Measurements from ENCODE around the gene PAGR1. TPM values are rescaled to one million over a fixed set of nuclear protein-coding genes. Genes with fewer than 3 reads are reported as not detected.

Gene PAGR1
- total and polyA plus RNA-seq, 10 of the 15 experiments (the other 5 are each of a cell fraction or from before 2014, with no cell fraction given), result 1.1 to 57.7 (median 23.4) TPM

- no TSS peak for BruUV-seq (replicated peaks)
- ChIA-PET CTCF (interaction anchor here (0.8 to 8.3 kb wide), 11 partner anchors 9 to 212 kb away, joined by 3 to 99 read pairs (median 4); partner anchors contain the start of genes KIF22 and TMEM219), POLR2A (interaction anchor here (0.6 to 5.5 kb wide), 13 partner anchors 8 to 173 kb away, joined by 3 to 40 read pairs (median 5); partner anchors contain the start of genes C16orf54, CDIPT, KIF22 and MAZ), SMC1A (ENCODE audit: uncharacterized antibody, unreplicated experiment) (interaction anchor here (1.0 to 7.8 kb wide), 4 partner anchors 9 to 29 kb away, joined by 3 to 48 read pairs (median 6); no protein-coding TSS in a partner anchor), RAD21 (ENCODE audit: unreplicated experiment) (interaction anchor here (1.0 to 7.9 kb wide), 8 partner anchors 9 to 142 kb away, joined by 3 to 51 read pairs (median 4); partner anchors contain the start of genes MAZ and QPRT)
- DNase-seq (ENCODE audit: low read depth, low spot score) (no peak), FAIRE-seq (no peak), ATAC-seq (peak; percentile 55)
- peak within 1 kb of the TSS; percentile 91 for H3K27ac ChIP-seq (ENCODE audit: control insufficient read depth, insufficient read depth)
- H3K79me2 ChIP-seq (ENCODE audit: control insufficient read depth, insufficient read depth, low read length), result peaks cover 59% of the 10 kb centered on the region
- in situ Hi-C loops (cut with MboI), result no loop called here
- peak within 1 kb of the TSS; percentile 91 for H3K9ac ChIP-seq (ENCODE audit: control insufficient read depth, insufficient read depth, low read length)
- intact Hi-C loops (cut with micrococcal nuclease; ENCODE audit: unreplicated experiment), result loop anchor here (5.0 kb wide), 1 partner anchor 42 kb away; the partner anchor contains the start of gene CDIPT
- 1% methylated on average over 4 of the region's 4 CpGs for WGBS (ENCODE audit: insufficient coverage, insufficient replicate concordance, low lambda C conversion rate, missing lambda C conversion rate)
- peak within 1 kb of the TSS; percentile 18; the same call in 1 of the 2 replicates for H2AFZ ChIP-seq (ENCODE audit: control insufficient read depth, low read depth, low read length)
- peak within 1 kb of the TSS; percentile 96 for H3K4me2 ChIP-seq (ENCODE audit: control insufficient read depth, insufficient read depth)
- peaks cover 0 to 2% of the 10 kb centered on the region in 2 experiments; a peak in 1 of 4 replicates for H3K36me3 ChIP-seq (ENCODE audit: control insufficient read depth in 2 of 2, insufficient read depth in 2 of 2, low read length in 1 of 2)
- peak; percentile 65; the same call in 1 of the 2 replicates for TF ChIP-seq SPI1 (IDR thresholded peaks at IDR 0.05; ENCODE audit: borderline replicate concordance, insufficient read depth, low read depth, low read length)
- TF ChIP-seq POLR2AphosphoS5 (IDR thresholded peaks at IDR 0.05; ENCODE audit: low read length), result peak; percentile 48; the same call in 1 of the 2 replicates
- peak; percentile 87 for TF ChIP-seq MXI1 (IDR thresholded peaks at IDR 0.05; ENCODE audit: low read depth, low read length)
- TF ChIP-seq KLF5 (IDR thresholded peaks at IDR 0.05; ENCODE audit: partially characterized antibody), result no peak
- TF ChIP-seq STAT3 (IDR thresholded peaks at IDR 0.05; ENCODE audit: low read depth, low read length), result peak; percentile 74; the same call in 1 of the 2 replicates
- TF ChIP-seq, protein P1, sequence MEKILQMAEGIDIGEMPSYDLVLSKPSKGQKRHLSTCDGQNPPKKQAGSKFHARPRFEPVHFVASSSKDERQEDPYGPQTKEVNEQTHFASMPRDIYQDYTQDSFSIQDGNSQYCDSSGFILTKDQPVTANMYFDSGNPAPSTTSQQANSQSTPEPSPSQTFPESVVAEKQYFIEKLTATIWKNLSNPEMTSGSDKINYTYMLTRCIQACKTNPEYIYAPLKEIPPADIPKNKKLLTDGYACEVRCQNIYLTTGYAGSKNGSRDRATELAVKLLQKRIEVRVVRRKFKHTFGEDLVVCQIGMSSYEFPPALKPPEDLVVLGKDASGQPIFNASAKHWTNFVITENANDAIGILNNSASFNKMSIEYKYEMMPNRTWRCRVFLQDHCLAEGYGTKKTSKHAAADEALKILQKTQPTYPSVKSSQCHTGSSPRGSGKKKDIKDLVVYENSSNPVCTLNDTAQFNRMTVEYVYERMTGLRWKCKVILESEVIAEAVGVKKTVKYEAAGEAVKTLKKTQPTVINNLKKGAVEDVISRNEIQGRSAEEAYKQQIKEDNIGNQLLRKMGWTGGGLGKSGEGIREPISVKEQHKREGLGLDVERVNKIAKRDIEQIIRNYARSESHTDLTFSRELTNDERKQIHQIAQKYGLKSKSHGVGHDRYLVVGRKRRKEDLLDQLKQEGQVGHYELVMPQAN (conservative IDR thresholded peaks at IDR 0.05), result peak; percentile 53; the same call in 1 of the 2 replicates
- TF ChIP-seq POLR2A (IDR thresholded peaks at IDR 0.05; ENCODE audit: low read depth, low read length), result peak; percentile 32; the same call in 1 of the 2 replicates
- no peak for TF ChIP-seq RUNX3 (IDR thresholded peaks at IDR 0.05; ENCODE audit: low read length)
- peak; percentile 64 for TF ChIP-seq RELB (IDR thresholded peaks at IDR 0.05; ENCODE audit: low read depth)
- TF ChIP-seq YY1 (IDR thresholded peaks at IDR 0.05; ENCODE audit: low read depth, low read length), result 0 out of 2 replicates have a peak, but pooled peaks have one; percentile 24
- peak; percentile 39; the same call in 1 of the 2 replicates for TF ChIP-seq SMAD5 (IDR thresholded peaks at IDR 0.05; ENCODE audit: low read depth)
- TF ChIP-seq YBX1 (IDR thresholded peaks at IDR 0.05), result no peak
- peak; percentile 79 for TF ChIP-seq SIN3A (IDR thresholded peaks at IDR 0.05; ENCODE audit: low read depth, low read length)
- TF ChIP-seq HDGF (IDR thresholded peaks at IDR 0.05), result 0 out of 2 replicates have a peak, but pooled peaks have one; percentile 26
- peak; percentile 13 for TF ChIP-seq E4F1 (IDR thresholded peaks at IDR 0.05; ENCODE audit: borderline replicate concordance, partially characterized antibody)
- TF ChIP-seq TCF12 (IDR thresholded peaks at IDR 0.05; ENCODE audit: low read depth, low read length), result peak; percentile 40; the same call in 1 of the 2 replicates
- no peak for TF ChIP-seq HCFC1 (IDR thresholded peaks at IDR 0.05; ENCODE audit: low read length)
- peak; percentile 25; the same call in 1 of the 2 replicates for TF ChIP-seq EED (IDR thresholded peaks at IDR 0.05; ENCODE audit: low read depth)
- H3K4me3 ChIP-seq, result peak within 1 kb of the TSS; percentile 94
- H3K27me3 ChIP-seq (replicated peaks in 1 of 2; ENCODE audit: control insufficient read depth in 2 of 2, insufficient read depth in 2 of 2, low read length in 1 of 2), result no peaks in the 10 kb centered on the region
- 0 out of 2 replicates have a peak, but pooled peaks cover 3% of the 10 kb centered on the region for H4K20me1 ChIP-seq (ENCODE audit: control insufficient read depth, insufficient read depth)
- H3K9me3 ChIP-seq (replicated peaks; ENCODE audit: control insufficient read depth, insufficient read depth, low read length), result no peaks in the 10 kb centered on the region
- peaks cover 17% of the 10 kb centered on the region for H3K4me1 ChIP-seq (ENCODE audit: control insufficient read depth, insufficient read depth, low read length)
Measured at GRCh38 chr16:29820271-29820701, 4.3 kb downstream of the PAGR1 start, which contains the start of gene MVP. MVP (plus strand) TSS chr16:29820462; CDS start chr16:29830550, 10,088 bp downstream.
